Parathyroid adenoma (tissue), 2 donors: ENCODE data around the gene TM2D3.

Experiments
- H2AFZ ChIP-seq: fragments of 300-600 bp; sonication (generic); one replicate; pipeline ENCODE4 v1.7.0; 2017; ENCODE audit warnings: antibody characterized with exemption, mild to moderate bottlenecking
- H3K27ac ChIP-seq: fragments of 300-600 bp; sonication (generic); one replicate; pipeline ENCODE4 v1.7.0; 2017
- H3K27me3 ChIP-seq: fragments of 300-600 bp; sonication (generic); one replicate; pipeline ENCODE4 v1.7.0; 2017; ENCODE audit warnings: low read length; ENCODE audit not compliant: control insufficient read depth, insufficient read depth
- H3K36me3 ChIP-seq: fragments of 300-600 bp; sonication (generic); one replicate; pipeline ENCODE4 v1.7.0; 2017; ENCODE audit warnings: low read length; ENCODE audit not compliant: control insufficient read depth, insufficient read depth
- H3K4me1 ChIP-seq: fragments of 300-600 bp; sonication (generic); one replicate; pipeline ENCODE4 v1.7.0; 2017; ENCODE audit warnings: control low read depth
- H3K4me2 ChIP-seq: fragments of 300-600 bp; sonication (generic); one replicate; pipeline ENCODE4 v1.7.0; 2017; ENCODE audit warnings: low read length
- H3K4me3 ChIP-seq: fragments of 300-600 bp; sonication (generic); one replicate; pipeline ENCODE4 v1.7.0; 2017; ENCODE audit warnings: low read depth, low read length
- H3K79me2 ChIP-seq: fragments of 300-600 bp; sonication (generic); one replicate; pipeline ENCODE4 v1.7.0; 2017; ENCODE audit warnings: control low read depth
- H3K9ac ChIP-seq: fragments of 300-600 bp; sonication (generic); one replicate; pipeline ENCODE4 v1.7.0; 2017; ENCODE audit warnings: mild to moderate bottlenecking
- H3K9me3 ChIP-seq: fragments of 300-600 bp; sonication (generic); one replicate; pipeline ENCODE4 v1.7.0; 2017; ENCODE audit warnings: low read length; ENCODE audit not compliant: control insufficient read depth
- TF ChIP-seq, protein P1 (sequence below): fragments of 300-600 bp; sonication (generic); IDR thresholded peaks from one replicate; pipeline ENCODE4 v1.7.0; 2017; ENCODE audit warnings: antibody characterized with exemption, mild to moderate bottlenecking
- donor health status: primary hyperparathyroidism.

Gene TM2D3

DNA sequence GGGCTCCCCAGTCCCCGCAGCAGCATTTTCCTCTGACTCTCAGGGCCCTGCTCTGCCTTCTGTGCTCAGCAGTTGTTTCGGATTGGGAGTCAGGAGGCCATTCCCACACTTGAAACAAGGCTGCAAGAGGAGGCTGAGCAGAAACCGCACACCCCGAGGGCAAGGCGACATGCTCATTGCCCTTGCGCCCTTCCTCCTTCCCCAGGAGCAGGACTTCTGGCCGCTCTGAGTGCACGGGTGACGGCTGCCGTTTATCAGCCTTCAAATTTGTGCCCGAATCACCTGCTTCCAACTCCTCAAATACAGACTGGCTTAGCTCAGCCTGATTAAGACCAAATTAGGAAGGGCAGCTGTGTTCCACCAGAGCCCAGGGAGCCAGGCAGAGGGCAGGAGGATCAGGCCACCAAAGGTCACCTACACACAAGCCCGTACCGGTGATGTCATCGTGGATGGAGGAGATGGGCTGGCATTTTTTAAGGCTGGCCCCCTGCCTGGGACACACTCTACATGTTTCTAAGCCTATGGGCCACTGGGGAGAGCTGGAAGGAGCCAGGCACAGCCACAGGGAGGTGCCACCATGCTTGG, 38.1 kb downstream of the TM2D3 start:
- TF ChIP-seq, protein P1, sequence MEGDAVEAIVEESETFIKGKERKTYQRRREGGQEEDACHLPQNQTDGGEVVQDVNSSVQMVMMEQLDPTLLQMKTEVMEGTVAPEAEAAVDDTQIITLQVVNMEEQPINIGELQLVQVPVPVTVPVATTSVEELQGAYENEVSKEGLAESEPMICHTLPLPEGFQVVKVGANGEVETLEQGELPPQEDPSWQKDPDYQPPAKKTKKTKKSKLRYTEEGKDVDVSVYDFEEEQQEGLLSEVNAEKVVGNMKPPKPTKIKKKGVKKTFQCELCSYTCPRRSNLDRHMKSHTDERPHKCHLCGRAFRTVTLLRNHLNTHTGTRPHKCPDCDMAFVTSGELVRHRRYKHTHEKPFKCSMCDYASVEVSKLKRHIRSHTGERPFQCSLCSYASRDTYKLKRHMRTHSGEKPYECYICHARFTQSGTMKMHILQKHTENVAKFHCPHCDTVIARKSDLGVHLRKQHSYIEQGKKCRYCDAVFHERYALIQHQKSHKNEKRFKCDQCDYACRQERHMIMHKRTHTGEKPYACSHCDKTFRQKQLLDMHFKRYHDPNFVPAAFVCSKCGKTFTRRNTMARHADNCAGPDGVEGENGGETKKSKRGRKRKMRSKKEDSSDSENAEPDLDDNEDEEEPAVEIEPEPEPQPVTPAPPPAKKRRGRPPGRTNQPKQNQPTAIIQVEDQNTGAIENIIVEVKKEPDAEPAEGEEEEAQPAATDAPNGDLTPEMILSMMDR: no peak
- H3K4me3 ChIP-seq: no peak overlapping the region
- H3K9ac ChIP-seq: no peak overlapping the region
- H3K9me3 ChIP-seq: no peaks in the 10 kb centered on the region
- no peaks in the 10 kb centered on the region for H3K79me2 ChIP-seq
- H3K27ac ChIP-seq: no peak overlapping the region
- H3K27me3 ChIP-seq: no peaks in the 10 kb centered on the region
- H2AFZ ChIP-seq: no peak overlapping the region
- H3K4me2 ChIP-seq: no peak overlapping the region
- no peaks in the 10 kb centered on the region for H3K36me3 ChIP-seq
- H3K4me1 ChIP-seq: no peaks in the 10 kb centered on the region

DNA sequence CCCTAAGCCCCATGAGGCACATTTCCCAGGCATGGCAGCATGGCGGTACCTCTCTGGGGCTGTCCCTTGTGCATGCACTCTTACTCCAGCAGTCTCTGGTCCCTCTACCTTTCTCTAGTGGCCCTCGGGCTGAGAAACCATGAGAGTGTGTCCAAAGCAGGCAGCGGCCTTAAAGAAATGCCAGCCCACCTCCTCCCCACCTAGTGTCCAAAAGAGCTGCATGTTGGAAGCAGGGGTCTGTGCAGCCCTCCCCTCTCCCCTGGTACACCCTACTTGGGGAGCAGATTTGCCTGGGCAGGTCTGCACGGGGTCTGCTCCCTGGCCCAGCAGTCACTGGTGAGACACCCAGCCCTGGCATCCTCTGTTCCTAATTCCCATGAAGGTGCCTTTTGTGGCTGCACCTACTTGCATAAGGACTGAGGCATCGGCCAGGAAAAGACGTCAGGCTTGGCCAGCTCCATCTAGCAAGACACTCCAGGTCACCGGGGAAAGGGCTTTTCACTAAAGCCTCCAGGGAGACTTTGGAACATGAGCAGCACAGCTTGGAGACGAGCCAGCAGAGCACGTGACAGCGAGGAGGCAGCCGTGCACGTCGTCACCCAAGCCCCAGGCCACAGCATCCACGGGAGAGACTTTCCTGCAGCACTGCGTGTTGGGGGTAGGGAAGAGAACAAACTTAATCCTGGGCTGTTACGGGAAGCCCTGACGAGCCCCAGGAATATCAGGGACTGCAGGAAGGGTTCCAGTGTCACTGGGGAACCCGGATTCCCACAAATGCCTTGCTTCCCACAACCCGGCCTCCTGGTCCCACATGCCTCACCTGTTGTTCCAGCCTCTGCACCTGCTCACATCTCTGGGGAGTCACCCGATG, 38.8 kb downstream of the TM2D3 start:
- Histone ChIP-seq H3K4me1 (no peaks in the 10 kb centered on the region), H2AFZ (no peak overlapping the region), H3K4me3 (no peak overlapping the region), H3K9me3 (no peaks in the 10 kb centered on the region), H3K36me3 (no peaks in the 10 kb centered on the region), H3K9ac (no peak overlapping the region), H3K27me3 (no peaks in the 10 kb centered on the region), H3K4me2 (no peak overlapping the region), H3K79me2 (no peaks in the 10 kb centered on the region), H3K27ac (no peak overlapping the region)
- TF ChIP-seq, protein P1: no peak

DNA sequence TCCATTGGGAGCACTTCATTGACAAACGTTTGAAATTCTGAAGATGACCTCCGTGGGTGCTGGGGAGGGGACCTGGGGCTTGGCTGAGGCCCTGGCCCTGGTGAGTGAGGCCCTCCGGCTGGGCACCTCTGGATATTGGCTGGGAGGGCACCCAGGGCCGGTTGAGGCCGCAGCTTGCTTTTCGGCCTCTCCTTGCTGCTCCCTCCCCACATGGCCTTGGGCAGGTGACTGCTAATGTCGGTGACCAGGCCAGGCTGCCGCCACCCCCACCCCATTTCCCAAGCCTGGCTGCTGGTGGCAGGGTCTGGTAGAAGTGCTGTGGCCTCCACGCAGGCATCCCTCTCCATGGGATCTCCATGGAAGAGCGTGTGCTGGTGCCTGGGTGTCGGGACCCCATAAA, 39.5 kb downstream of the TM2D3 start:
- TF ChIP-seq, protein P1: no peak
- Histone ChIP-seq H3K36me3 (no peaks in the 10 kb centered on the region), H3K4me1 (no peaks in the 10 kb centered on the region), H2AFZ (no peak overlapping the region), H3K4me3 (no peak overlapping the region), H3K9ac (no peak overlapping the region), H3K27ac (no peak overlapping the region), H3K79me2 (no peaks in the 10 kb centered on the region), H3K4me2 (no peak overlapping the region), H3K27me3 (no peaks in the 10 kb centered on the region), H3K9me3 (no peaks in the 10 kb centered on the region)

DNA sequence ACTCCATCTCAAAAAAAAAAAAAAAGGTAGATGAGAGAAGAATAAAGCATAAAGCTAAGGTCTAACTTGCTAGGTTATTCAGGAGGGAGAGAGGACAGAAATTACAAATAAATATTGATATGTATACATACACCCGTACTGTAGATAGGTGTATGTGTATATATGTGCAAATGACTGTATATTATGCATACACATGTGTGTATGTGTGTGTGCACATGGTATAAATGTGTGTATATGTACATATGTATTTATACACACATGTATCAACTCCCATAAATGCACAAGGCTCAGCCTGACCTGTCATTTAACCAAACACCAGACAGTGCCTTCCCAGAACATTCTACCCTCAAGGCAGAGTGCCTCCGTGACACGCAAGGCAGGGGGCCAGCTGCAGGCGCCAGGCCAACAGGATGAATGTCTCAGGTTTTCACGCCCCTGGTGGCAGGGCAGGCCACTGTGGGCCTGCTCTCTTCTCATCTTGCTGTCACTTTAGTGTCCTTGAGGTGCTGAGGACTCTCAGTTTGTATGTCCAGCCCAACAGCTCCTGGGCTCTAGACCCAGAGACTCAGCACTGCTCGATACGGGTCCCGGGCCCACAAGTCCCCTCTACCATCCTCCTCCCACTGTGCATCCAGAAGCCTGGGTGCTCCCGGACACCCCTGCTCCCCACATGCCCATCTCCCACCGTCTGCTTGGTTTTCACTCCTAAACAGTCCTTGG, 40.4 kb downstream of the TM2D3 start:
- H3K36me3 ChIP-seq: no peaks in the 10 kb centered on the region
- H3K27ac ChIP-seq: no peak overlapping the region
- H3K9me3 ChIP-seq: no peaks in the 10 kb centered on the region
- TF ChIP-seq, protein P1: no peak
- H3K4me3 ChIP-seq: no peak overlapping the region
- H3K79me2 ChIP-seq: no peaks in the 10 kb centered on the region
- H3K4me1 ChIP-seq: no peaks in the 10 kb centered on the region
- no peak overlapping the region for H3K4me2 ChIP-seq
- H2AFZ ChIP-seq: no peak overlapping the region
- no peak overlapping the region for H3K9ac ChIP-seq
- H3K27me3 ChIP-seq: no peaks in the 10 kb centered on the region
